Activated CD4-positive, alpha-beta T cell treated with anti-CD3 and anti-CD28 coated beads for 36 hours (primary cell): ENCODE measurements around the gene SFXN3. TPM values are rescaled to one million over a fixed set of nuclear protein-coding genes. Genes with fewer than 3 reads are reported as not detected.

ENCODE experiments used
- ATAC-seq: fragments of 200-7000 bp; cut with Tn5 transposase; one replicate; pipeline ENCODE4 v1.10.0; 2021; ENCODE audit warnings: mild to moderate bottlenecking, moderate library complexity
- CTCF ChIA-PET: fragments of 350-600 bp; sonication (Branson Sonifier 250); formaldehyde crosslinking; loops from one replicate; lab custom pipeline; 2021; ENCODE audit warnings: antibody characterized with exemption; lab: Charles Lee
- POLR2A ChIA-PET: fragments of 350-600 bp; sonication (Branson Sonifier 250); formaldehyde crosslinking; loops from one replicate; lab custom pipeline; 2021; ENCODE audit warnings: antibody characterized with exemption, inconsistent platforms; lab: Charles Lee
- DNase-seq: peaks from one replicate; pipeline ENCODE4 v3.0.0-alpha.2; 2020
- H3K27ac Mint-ChIP-seq: one replicate; pipeline ENCODE4 v1.8.0; 2021; ENCODE audit warnings: mixed read lengths
- H3K27me3 Mint-ChIP-seq: one replicate; pipeline ENCODE4 v1.8.0; 2021; ENCODE audit warnings: mixed read lengths
- H3K36me3 Mint-ChIP-seq: one replicate; pipeline ENCODE4 v1.8.0; 2021; ENCODE audit warnings: low read depth, mixed read lengths
- H3K4me1 Mint-ChIP-seq: one replicate; pipeline ENCODE4 v1.8.0; 2021; ENCODE audit warnings: mixed read lengths
- H3K4me3 Mint-ChIP-seq: one replicate; pipeline ENCODE4 v1.8.0; 2021; ENCODE audit warnings: mild to moderate bottlenecking, moderate library complexity, mixed read lengths
- H3K9me3 Mint-ChIP-seq: one replicate; pipeline ENCODE4 v1.8.0; 2021; ENCODE audit warnings: low read depth, mixed read lengths
- intact Hi-C, 2 experiments: fragments of 100-400 bp; cut with DNase I in 1 of 2; cut with micrococcal nuclease in 1 of 2; formaldehyde crosslinking; loops; one replicate each; pipeline versions ENCODE4 v1.14.2 to v1.15.1; 2022 to 2024; cut with DNase I, micrococcal nuclease
- total RNA-seq, 2 experiments: library from RNA; stranded (reverse); gene quantifications; one replicate each; pipeline ENCODE4 v1.2.3, GENCODE V29; 2021

Gene SFXN3
- total RNA-seq, 2 experiments from 2014 or later, result 30.0 to 37.7 TPM

- Mint-ChIP-seq H3K9me3 (no peaks in the 10 kb centered on the region), H3K4me3 (no peak overlapping the region), H3K27me3 (peaks cover 43% of the 10 kb centered on the region), H3K36me3 (no peaks in the 10 kb centered on the region), H3K4me1 (peaks cover 22% of the 10 kb centered on the region), H3K27ac (no peak overlapping the region)
- ChIA-PET CTCF (interaction anchor here (0.6 to 25.2 kb wide), 4 partner anchors 12 to 95 kb away, joined by 3 to 526 read pairs (median 10); partner anchors contain the start of gene KAZALD1), POLR2A (interaction anchor here (0.6 to 1.0 kb wide), 2 partner anchors 225 to 677 kb away, joined by 3 read pairs; no protein-coding TSS in a partner anchor)
- intact Hi-C loops, result no loop called here
- DNase-seq (no peak), ATAC-seq (no peak)
Observed at GRCh38 chr10:101047268-101047667, 16.2 kb downstream of the SFXN3 start.

- H3K27me3 Mint-ChIP-seq, result peaks cover 43% of the 10 kb centered on the region
- ATAC-seq (no peak), DNase-seq (no peak)
- intact Hi-C loops, result no loop called here
- no peak overlapping the region for H3K4me3 Mint-ChIP-seq
- ChIA-PET CTCF (interaction anchor here (1.7 to 25.2 kb wide), 3 partner anchors 13 to 94 kb away, joined by 8 to 526 read pairs (median 12); partner anchors contain the start of gene KAZALD1), POLR2A (interaction anchor here (1.0 kb wide), 1 partner anchor 678 kb away, joined by 3 read pairs; no protein-coding TSS in a partner anchor)
- H3K36me3 Mint-ChIP-seq, result no peaks in the 10 kb centered on the region
- no peaks in the 10 kb centered on the region for H3K9me3 Mint-ChIP-seq
- no peak overlapping the region for H3K27ac Mint-ChIP-seq
- H3K4me1 Mint-ChIP-seq, result peaks cover 13% of the 10 kb centered on the region
Observed at GRCh38 chr10:101047961-101048892, 17.2 kb downstream of the SFXN3 start.

- ATAC-seq (peak; percentile 92), DNase-seq (peak; percentile 88)
- intact Hi-C loops, result loop anchor here in 1 of 2 experiments (1.0 kb wide), 1 partner anchor 16 kb away; no protein-coding TSS in a partner anchor
- POLR2A ChIA-PET, result interaction anchor here (1.2 kb wide), 1 partner anchor 17 kb away, joined by 3 read pairs; no protein-coding TSS in a partner anchor
- CTCF ChIA-PET, result interaction anchor here (0.5 to 25.2 kb wide), 19 partner anchors 8 to 1779 kb away, joined by 3 to 526 read pairs (median 4); partner anchors contain the start of genes KAZALD1, PDZD7 and SFXN3
- Mint-ChIP-seq H3K9me3 (no peaks in the 10 kb centered on the region), H3K27me3 (peaks cover 43% of the 10 kb centered on the region), H3K4me1 (peaks cover 10% of the 10 kb centered on the region), H3K27ac (no peak overlapping the region), H3K36me3 (peaks cover 4% of the 10 kb centered on the region), H3K4me3 (no peak overlapping the region)
Observed at GRCh38 chr10:101050208-101051069, 19.4 kb downstream of the SFXN3 start.

- Mint-ChIP-seq H3K4me3 (no peak overlapping the region), H3K9me3 (no peaks in the 10 kb centered on the region), H3K36me3 (peaks cover 6% of the 10 kb centered on the region), H3K27me3 (peaks cover 33% of the 10 kb centered on the region), H3K27ac (no peak overlapping the region), H3K4me1 (peaks cover 10% of the 10 kb centered on the region)
- POLR2A ChIA-PET, result no interaction called here
- intact Hi-C loops, result no loop called here
- ATAC-seq (no peak), DNase-seq (no peak)
- CTCF ChIA-PET, result interaction anchor here (0.5 to 25.2 kb wide), 7 partner anchors 8 to 308 kb away, joined by 3 to 526 read pairs (median 3); partner anchors contain the start of genes KAZALD1, PDZD7 and SFXN3
Observed at GRCh38 chr10:101052285-101052684, 21.3 kb downstream of the SFXN3 start.

DNA sequence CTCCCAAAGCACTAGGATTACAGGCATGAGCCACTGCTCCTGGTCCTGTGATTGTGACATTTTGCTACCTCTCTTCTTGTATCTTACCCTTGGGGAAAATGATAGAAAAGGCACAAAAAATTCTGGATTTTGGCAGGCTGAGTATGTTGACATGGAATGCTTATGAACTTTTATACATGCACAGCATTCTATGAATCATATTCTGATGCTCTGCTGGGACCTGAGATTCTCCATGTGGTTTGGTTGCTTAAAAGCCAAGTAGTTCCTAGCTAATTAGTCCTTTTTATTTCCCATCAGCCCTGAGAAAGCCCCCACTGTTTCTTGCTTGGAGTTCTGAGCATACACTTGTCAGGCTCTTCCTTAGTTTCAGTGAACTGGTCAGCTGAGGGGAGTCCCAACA is 22.5 kb downstream of the SFXN3 start:
- no peak for ATAC-seq
- DNase-seq, result no peak
- Mint-ChIP-seq H3K4me3 (no peak overlapping the region), H3K27ac (no peak overlapping the region), H3K27me3 (peaks cover 23% of the 10 kb centered on the region), H3K36me3 (peaks cover 6% of the 10 kb centered on the region), H3K4me1 (peaks cover 10% of the 10 kb centered on the region), H3K9me3 (no peaks in the 10 kb centered on the region)
- intact Hi-C loops, result no loop called here
- ChIA-PET POLR2A (no interaction called here), CTCF (interaction anchor here (0.6 to 25.2 kb wide), 4 partner anchors 7 to 167 kb away, joined by 3 to 526 read pairs (median 265); partner anchors contain the start of genes KAZALD1, PDZD7 and SFXN3)

DNA sequence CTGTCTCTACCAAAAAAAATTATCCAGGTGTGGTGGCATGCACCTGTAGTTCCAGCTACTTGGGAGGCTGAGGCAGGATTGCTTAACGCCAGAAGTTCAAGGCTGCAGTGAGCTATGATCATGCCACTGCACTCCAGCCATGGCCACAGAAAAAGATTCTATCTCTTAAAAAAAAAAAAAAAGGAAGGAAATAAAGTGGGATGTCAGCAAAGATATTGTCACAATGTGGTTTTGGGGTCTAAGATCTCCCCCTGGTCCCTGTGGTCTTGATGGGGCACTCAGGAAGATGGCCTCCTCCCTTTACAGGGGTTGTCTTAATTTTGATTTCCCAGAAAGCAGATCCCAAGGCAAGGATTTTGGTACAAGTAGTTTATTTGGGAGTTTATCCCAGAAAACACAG is 23.3 kb downstream of the SFXN3 start:
- Mint-ChIP-seq H3K4me3 (no peak overlapping the region), H3K4me1 (peaks cover 10% of the 10 kb centered on the region), H3K36me3 (peaks cover 6% of the 10 kb centered on the region), H3K27me3 (peaks cover 15% of the 10 kb centered on the region), H3K27ac (no peak overlapping the region), H3K9me3 (no peaks in the 10 kb centered on the region)
- intact Hi-C loops, result no loop called here
- CTCF ChIA-PET, result interaction anchor here (22.9 to 25.2 kb wide), 2 partner anchors 6 to 12 kb away, joined by 526 read pairs; partner anchors contain the start of genes KAZALD1, PDZD7 and SFXN3
- no peak for DNase-seq
- ATAC-seq, result no peak
- POLR2A ChIA-PET, result no interaction called here

- Mint-ChIP-seq H3K9me3 (no peaks in the 10 kb centered on the region), H3K36me3 (peaks cover 9% of the 10 kb centered on the region), H3K4me1 (peaks cover 13% of the 10 kb centered on the region), H3K27me3 (peaks cover 10% of the 10 kb centered on the region), H3K4me3 (no peak overlapping the region), H3K27ac (no peak overlapping the region)
- no peak for DNase-seq
- no peak for ATAC-seq
- ChIA-PET POLR2A (no interaction called here), CTCF (interaction anchor here (0.7 to 25.2 kb wide), 4 partner anchors 6 to 87 kb away, joined by 3 to 526 read pairs (median 268); partner anchors contain the start of genes KAZALD1, PDZD7 and SFXN3)
- intact Hi-C loops, result no loop called here
Observed at GRCh38 chr10:101054876-101055275, 23.8 kb downstream of the SFXN3 start.

DNA sequence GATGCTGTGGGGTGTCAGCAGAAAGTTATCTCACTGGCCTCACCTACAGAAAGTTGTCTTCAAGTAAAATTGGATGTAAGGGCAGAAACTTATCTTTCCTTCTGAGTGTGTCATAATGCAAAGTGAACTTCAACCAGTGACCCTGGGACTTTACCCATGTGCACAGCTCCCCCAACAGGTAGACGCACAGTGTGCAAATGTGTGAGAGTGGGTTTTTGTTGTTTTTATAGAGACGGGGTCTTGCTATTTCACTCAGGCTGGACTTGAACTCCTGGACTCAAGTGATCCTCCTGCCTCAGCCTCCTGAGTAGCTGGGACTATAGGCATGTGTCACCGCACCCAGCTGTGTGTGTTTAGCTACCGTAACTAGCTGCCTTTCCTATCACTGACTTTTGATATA is 24.4 kb downstream of the SFXN3 start:
- intact Hi-C loops, result no loop called here
- Mint-ChIP-seq H3K4me3 (no peak overlapping the region), H3K4me1 (peaks cover 12% of the 10 kb centered on the region), H3K36me3 (peaks cover 9% of the 10 kb centered on the region), H3K27me3 (peaks cover 7% of the 10 kb centered on the region), H3K9me3 (no peaks in the 10 kb centered on the region), H3K27ac (no peak overlapping the region)
- CTCF ChIA-PET, result interaction anchor here (0.6 to 22.9 kb wide), 4 partner anchors 13 to 376 kb away, joined by 3 to 526 read pairs (median 6); partner anchors contain the start of genes PDZD7 and SFXN3
- ATAC-seq, result no peak
- POLR2A ChIA-PET, result interaction anchor here (0.6 kb wide), 1 partner anchor 43 kb away, joined by 6 read pairs; no protein-coding TSS in a partner anchor
- DNase-seq, result no peak

- ATAC-seq (no peak), DNase-seq (no peak)
- H3K4me3 Mint-ChIP-seq, result no peak overlapping the region
- ChIA-PET POLR2A (no interaction called here), CTCF (interaction anchor here (0.7 to 22.9 kb wide), 4 partner anchors 14 to 86 kb away, joined by 3 to 526 read pairs (median 6); partner anchors contain the start of genes PDZD7 and SFXN3)
- H3K4me1 Mint-ChIP-seq, result peaks cover 9% of the 10 kb centered on the region
- intact Hi-C loops, result no loop called here
- no peaks in the 10 kb centered on the region for H3K9me3 Mint-ChIP-seq
- no peak overlapping the region for H3K27ac Mint-ChIP-seq
- H3K27me3 Mint-ChIP-seq, result no peaks in the 10 kb centered on the region
- H3K36me3 Mint-ChIP-seq, result peaks cover 9% of the 10 kb centered on the region
Observed at GRCh38 chr10:101056365-101057151, 25.5 kb downstream of the SFXN3 start.
